GM18517 (cell line): ENCODE measurements around the gene C16orf78.

Source experiments
- ATAC-seq: cut with Tn5 transposase; IDR thresholded peaks from one replicate; pipeline ENCODE4 v1.9.1; 2021; ENCODE audit warnings: mild to moderate bottlenecking, moderate library complexity; ENCODE audit not compliant: unreplicated experiment

Gene C16orf78

DNA sequence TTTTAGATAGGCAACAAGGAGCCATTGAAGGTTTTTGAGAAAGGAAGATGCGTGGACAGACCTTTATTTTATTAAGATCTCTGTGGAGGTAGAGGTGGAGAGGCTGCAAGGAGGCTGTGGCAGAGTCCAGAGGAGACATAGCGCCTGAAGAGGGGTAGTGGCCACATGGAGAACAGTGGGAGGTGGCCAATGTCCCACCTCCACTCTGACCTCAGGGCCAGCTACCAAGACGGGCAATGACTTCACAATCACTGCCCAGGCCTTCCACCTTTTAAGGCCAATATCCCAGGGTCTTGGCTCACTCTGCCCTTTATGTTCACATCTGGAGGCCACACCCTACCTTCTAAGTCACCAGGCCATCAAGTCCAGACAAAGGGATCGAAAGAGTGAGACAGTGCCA is at the start of gene C16orf78:
Gene C16orf78, plus strand, starts transcription at position 301 of the 400 bp plus-strand sequence. CDS start 136 bp downstream, outside the sequence.
- ATAC-seq: no peak

DNA sequence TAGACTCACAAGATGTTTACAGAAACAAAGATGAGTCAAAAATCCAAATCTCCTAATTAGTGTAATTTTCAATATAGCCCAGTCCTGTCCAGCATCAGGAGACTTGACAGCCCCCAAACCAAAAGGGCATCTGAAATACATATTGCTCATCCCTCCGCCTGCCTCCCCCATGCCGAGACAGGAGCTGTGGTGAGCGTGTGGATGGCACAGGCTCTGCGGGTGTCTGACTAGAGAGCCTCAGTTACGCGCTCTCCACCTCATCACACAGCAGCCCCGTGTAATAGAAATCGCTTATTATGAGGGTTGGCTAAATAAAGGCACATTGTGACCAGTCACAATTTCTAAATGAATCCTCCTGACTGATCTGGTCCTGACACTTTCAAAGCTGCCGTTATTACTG is 48.9 kb upstream of the C16orf78 start:
- ATAC-seq: no peak

DNA sequence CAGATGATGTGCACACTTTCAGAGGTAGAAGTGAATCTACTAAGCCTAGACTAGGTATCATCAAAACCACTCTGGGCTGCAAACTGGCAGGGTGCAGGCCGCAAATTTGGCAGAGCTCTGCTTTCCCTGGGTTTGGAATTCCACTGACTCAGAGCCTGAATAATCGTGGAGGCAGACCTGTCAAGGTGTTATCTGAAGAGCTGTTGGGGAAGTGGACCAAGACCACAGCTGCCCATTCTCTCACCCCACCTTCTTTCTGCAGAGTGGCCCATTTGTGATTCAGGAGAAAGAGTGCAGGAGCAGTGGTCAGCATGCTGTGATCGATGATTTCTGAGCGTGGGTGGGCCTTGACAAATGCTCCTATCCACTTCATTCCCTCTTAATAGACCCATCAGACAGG is 46.1 kb upstream of the C16orf78 start:
- no peak for ATAC-seq

DNA sequence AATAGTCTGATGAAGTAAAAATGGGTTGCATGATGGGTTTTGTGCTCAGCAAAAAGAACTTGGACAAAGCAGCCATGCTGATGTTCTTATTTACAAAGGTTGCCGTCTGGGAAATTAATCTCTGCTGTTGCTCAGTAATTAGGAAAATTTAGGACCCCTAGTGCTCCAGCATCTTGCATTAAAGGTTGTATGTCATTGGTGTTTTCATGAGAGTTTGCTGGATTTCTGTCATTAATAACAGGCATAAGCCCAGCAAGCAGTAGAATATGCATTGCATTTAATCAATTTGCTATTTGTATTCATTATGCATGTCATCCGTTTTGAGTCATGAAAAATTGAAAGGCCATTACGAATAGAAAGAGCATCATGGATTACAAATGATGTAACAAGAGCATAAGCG is 45.3 kb upstream of the C16orf78 start:
- ATAC-seq: no peak

GRCh38 chr16:49330562-49331201 is 42.9 kb upstream of the C16orf78 start:
- no peak for ATAC-seq

GRCh38 chr16:49332589-49333258 is 40.9 kb upstream of the C16orf78 start:
- no peak for ATAC-seq

DNA sequence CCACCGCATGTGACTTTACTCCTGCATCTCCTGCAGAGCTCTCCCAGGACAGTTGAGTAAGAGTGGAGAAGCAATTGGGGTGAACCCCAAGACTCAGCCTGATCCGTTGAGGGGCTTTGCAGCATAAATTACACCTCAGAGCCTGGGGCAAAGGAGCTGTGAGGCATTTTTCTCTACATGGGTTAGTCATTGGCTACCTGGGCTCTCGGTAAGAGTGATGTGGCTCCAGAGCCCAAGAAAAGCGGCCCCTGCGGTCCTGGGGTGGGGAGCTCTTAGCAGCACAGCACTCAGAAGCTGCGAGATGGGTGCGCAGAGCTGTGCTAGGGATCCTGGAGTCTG is 40.4 kb upstream of the C16orf78 start:
- ATAC-seq: no peak

DNA sequence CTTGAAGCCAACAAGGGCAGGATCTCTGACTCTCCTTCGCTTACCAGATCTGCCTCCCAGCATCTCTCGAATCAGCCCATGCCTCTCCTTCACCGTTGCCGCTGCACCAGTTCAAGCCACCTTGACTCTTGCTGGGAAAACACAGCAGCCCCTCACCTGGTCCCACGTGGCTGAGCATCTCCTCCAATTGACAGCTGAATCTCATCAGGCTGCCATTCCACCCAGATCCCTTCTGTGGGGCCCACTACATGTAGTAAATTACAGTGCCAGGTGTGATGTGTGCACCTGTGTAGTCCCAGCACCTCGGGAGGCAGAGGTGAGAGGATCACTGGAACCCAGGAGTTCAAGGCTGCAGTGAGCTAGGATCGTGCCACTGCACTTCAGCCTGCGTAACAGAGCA is 37.8 kb upstream of the C16orf78 start:
- ATAC-seq: no peak

DNA sequence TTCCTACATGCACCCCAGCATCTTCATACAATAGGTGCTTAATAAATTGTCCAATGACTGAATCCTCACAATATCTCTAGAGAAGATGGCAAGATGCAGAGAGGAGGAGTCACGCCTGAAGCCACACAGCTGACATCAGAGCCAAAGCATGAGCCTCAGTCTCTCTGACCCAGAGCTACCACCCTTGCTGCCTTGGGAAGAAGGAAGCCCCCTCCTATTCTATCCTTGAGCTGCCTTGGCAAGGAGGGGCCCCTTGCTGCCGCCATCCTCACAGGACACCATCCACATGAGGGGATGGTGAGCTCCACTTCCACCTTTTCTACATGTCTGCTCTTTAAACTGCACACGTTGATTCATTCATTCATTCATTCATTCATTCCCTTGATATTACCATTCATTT is 37.0 kb upstream of the C16orf78 start:
- no peak for ATAC-seq

DNA sequence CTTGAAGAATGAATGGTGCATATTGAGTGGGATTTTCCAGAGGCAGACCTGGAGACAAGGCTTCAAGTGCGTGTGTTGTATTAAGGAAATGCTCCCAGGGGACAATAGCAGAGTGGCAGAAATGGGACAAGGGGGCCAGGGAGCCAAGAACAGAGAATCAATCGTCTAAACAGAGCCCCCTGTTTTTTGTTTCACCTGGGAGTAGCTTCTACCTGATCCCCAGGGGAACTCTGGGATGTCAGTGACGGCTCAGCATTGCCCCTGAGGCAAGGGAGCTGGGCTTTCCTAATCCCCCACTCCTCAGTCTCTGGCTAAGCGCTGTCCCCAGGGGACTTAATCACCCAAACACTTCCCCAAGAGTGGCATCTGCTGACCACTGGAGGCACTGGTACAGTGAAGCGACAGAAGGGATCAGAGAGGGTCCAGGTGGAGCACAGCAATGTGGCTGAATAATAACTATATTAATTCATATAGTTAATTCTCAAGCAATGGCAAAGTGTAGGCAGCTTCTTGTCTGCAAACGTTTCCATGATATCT is 35.7 kb upstream of the C16orf78 start:
- ATAC-seq: no peak

- no peak for ATAC-seq
These were observed 34.9 kb upstream of the C16orf78 start for GRCh38 chr16:49338611-49339265.

DNA sequence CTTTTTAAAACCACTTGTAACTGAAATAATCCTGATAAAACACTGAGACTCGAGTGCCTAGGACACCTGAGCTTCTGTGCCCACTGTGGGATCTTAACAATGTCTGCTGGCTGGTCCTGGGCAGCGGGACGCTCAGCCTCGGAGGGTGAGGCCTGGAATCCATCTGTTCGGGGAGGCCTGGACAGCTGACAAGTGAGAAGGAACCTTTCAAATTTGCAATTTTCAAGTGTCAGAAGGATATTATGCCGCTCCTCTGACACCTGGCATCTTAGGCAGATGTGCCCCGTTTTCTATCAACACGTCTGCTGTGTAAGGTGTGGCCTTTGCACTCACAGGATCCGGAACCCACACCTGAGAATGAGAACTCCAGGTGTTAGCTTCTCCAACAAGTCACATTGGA is 33.1 kb upstream of the C16orf78 start:
- ATAC-seq: no peak

DNA sequence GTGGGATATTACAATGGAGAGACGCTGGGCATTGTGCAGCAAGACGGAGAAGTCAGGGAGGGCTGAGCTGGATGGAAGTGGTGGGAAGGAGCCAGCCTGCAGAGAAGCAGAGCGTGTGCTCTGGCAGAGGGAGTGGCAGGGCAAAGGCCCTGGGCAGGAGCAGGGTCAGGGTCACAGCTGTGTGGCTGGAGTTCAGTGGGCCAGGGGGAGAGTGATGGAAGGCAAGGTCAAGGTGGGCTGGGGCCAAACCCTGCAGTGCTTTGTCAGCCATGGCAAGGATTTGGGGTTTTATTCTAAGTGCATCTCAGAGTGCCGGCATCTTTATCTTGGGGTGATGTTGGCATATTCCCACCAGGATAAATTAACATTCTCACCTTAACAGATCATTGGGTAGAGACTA is 31.9 kb upstream of the C16orf78 start:
- ATAC-seq: no peak

DNA sequence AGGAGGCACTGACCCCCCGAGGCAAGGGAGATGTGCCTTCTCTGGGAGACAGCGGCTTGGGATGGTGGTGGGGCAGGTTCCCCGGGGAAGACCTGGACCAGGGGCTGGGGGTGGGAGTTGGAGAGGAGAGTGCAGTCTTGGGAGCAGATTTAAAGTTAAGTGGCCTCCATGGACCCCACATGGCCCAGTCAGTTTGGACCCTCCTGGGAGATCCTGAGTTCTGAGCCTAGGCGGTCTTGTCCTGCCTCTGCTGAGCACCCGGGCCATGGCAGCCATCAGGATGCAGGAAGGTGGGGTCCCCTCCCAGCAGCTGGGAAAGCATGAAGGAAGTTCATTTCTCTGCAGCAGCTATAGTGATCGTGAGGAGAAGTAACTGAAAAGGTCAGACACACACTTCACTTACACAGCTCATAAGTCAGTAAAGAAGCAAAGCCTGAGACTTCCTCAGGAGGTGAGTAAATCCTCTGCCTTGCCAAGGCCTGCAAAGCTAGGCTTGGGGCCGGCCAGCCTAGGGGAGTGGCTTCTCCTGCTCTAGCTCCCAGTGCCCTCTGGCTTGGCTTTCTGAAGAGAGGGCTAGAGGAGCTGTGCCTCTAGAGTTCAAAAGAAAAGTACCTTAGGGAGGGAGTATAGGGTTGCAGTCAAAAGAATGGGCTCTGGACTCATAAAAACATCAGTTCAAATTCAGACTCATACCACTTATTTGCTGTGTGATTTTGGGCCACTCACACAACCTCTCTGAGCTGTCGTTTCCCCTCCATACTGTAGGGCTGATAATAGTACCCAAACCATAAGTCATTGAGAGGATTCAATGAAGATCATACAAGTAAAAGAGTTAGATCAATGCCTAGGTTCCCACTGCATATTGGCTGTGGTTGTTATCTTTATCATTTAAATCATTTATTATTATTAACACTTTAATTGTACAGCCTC is 31.0 kb upstream of the C16orf78 start:
- ATAC-seq: no peak

DNA sequence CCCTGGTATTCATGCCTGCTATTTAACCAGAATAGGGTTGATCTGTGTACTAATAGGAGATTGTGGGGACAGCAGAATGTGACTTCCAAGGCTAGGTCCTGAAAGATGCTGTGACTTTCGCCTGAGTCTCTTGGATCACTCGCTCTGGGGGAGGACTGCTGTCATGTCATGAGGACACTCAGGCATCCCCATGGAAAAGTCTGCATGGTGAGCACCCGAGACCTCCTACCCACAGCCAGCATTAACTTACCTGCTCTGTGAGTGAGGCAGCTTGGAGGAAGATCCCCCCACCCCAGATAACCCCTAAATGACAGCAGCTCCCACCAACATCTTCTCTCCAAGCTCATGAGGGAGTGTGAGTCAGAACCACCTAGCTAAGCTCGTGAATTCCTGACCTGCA is 30.3 kb upstream of the C16orf78 start:
- ATAC-seq: no peak

- no peak for ATAC-seq
These were observed 29.2 kb upstream of the C16orf78 start for GRCh38 chr16:49344401-49344800.

GRCh38 chr16:49345829-49346228 is 27.8 kb upstream of the C16orf78 start:
- ATAC-seq: no peak

- ATAC-seq: no peak
These were observed 27.1 kb upstream of the C16orf78 start for GRCh38 chr16:49346459-49346858.

DNA sequence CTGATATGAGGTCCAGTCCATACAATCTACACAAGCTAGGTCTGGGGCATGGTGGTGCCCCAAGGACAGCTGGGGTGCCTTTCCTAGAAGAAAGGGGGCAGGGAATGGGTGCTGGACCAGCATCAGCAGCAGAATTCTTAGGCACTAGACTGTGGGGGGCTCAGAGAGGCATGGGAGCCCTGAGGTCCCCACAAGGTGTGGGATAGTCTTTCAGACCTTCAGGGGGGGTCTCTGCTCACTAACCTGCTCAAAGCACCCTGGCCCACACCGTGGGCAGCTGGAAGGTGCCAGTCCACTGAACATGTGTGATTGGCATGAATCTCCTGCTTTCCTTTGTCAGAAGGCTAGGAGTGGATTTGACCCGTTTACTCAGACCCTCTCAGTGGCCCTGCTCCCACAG is 26.1 kb upstream of the C16orf78 start:
- ATAC-seq: no peak

- no peak for ATAC-seq
These were observed 25.0 kb upstream of the C16orf78 start for GRCh38 chr16:49348408-49349176.
